ENCODE results near the gene NME3. TPM values are rescaled to one million over a fixed set of nuclear protein-coding genes. Genes with fewer than 3 reads are reported as not detected.
A peak's percentile ranks its signal among the peaks of the same experiment; 100 is the strongest.

Gene NME3
- total RNA-seq, 1 donor from 2014 or later = 326 TPM

- TF ChIP-seq CTCF (IDR thresholded peaks at IDR 0.05) = no peak
- no peak for DNase-seq (ENCODE audit: low spot score in 2 of 2)
- Histone ChIP-seq H3K27me3 (no peaks in the 10 kb centered on the region), H3K9me3 (no peaks in the 10 kb centered on the region), H3K36me3 (peaks cover 26 to 44% of the 10 kb centered on the region in 2 donors), H3K4me3 (peak overlapping the region; percentile 98 to 99), H3K4me1 (peaks cover 19 to 28% of the 10 kb centered on the region in 2 donors), H3K27ac (peak overlapping the region; percentile 86 to 95)
- intact Hi-C loops (cut with DNase I) = loop anchor here (2.0 to 5.0 kb wide), 2 partner anchors 55 to 95 kb away; partner anchors contain the start of genes FAHD1, HAGH and JPT2
Measured at GRCh38 chr16:1771864-1772361, 570 bp upstream of the NME3 start.

GRCh38 chr16:1770328-1771187 is 785 bp downstream of the NME3 start:
- Histone ChIP-seq H3K36me3 (peaks cover 26 to 44% of the 10 kb centered on the region in 2 donors), H3K27ac (peak overlapping the region; percentile 86 to 95), H3K4me3 (peak overlapping the region; percentile 98 to 99), H3K4me1 (peaks cover 19 to 28% of the 10 kb centered on the region in 2 donors), H3K9me3 (no peaks in the 10 kb centered on the region), H3K27me3 (no peaks in the 10 kb centered on the region)
- intact Hi-C loops (cut with DNase I) = loop anchor here (5.0 kb wide), 1 partner anchor 93 kb away; the partner anchor contains the start of gene JPT2
- peak in 1 of 2 donors; percentile 83 for DNase-seq (ENCODE audit: low spot score in 2 of 2)
- no peak for TF ChIP-seq CTCF (IDR thresholded peaks at IDR 0.05)

- TF ChIP-seq CTCF (IDR thresholded peaks at IDR 0.05) = no peak
- Histone ChIP-seq H3K4me1 (peaks cover 16 to 27% of the 10 kb centered on the region in 2 donors), H3K4me3 (peak overlapping the region; percentile 98 to 99), H3K27ac (peak overlapping the region; percentile 86 to 95), H3K36me3 (peaks cover 35 to 47% of the 10 kb centered on the region in 2 donors), H3K9me3 (no peaks in the 10 kb centered on the region), H3K27me3 (no peaks in the 10 kb centered on the region)
- no peak for DNase-seq (ENCODE audit: low spot score in 2 of 2)
- intact Hi-C loops (cut with DNase I) = loop anchor here (5.0 kb wide), 1 partner anchor 92 kb away; the partner anchor contains the start of gene JPT2
Measured at GRCh38 chr16:1769402-1770300, 1.7 kb downstream of the NME3 start.

GRCh38 chr16:1768767-1769401 is 2.5 kb downstream of the NME3 start:
- Histone ChIP-seq H3K9me3 (no peaks in the 10 kb centered on the region), H3K27ac (no peak overlapping the region), H3K36me3 (peaks cover 40 to 54% of the 10 kb centered on the region in 2 donors), H3K4me3 (no peak overlapping the region), H3K4me1 (peaks cover 9 to 20% of the 10 kb centered on the region in 2 donors), H3K27me3 (no peaks in the 10 kb centered on the region)
- intact Hi-C loops (cut with DNase I) = no loop called here
- TF ChIP-seq CTCF (IDR thresholded peaks at IDR 0.05) = no peak
- DNase-seq (ENCODE audit: low spot score in 2 of 2) = no peak
